Keratinocyte (primary cell): ENCODE measurements around the gene PTPRF. TPM values are rescaled to one million over a fixed set of nuclear protein-coding genes. Genes with fewer than 3 reads are reported as not detected.

Experiments used
- DNase-seq: peaks from one replicate; pipeline ENCODE4 v3.0.0-alpha.2; 2011; ENCODE audit warnings: low read depth, missing footprints, low spot score
- FAIRE-seq: peaks from 2 replicates; lab custom pipeline; 2011; peaks lifted over from hg19 to GRCh38; lab: Jason Lieb, UNC
- H2AFZ ChIP-seq: 2 replicates; pipeline ENCODE4 v1.6.0; 2012; ENCODE audit warnings: low read length, control low read depth, inconsistent platforms; ENCODE audit not compliant: control insufficient read depth
- H3K27ac ChIP-seq: 2 replicates; pipeline ENCODE4 v1.5.1; 2011; ENCODE audit warnings: low read length; ENCODE audit not compliant: control insufficient read depth, insufficient read depth
- H3K27me3 ChIP-seq: 3 replicates; pipeline ENCODE4 v1.6.0; 2011; ENCODE audit warnings: low read length; ENCODE audit not compliant: control insufficient read depth, insufficient read depth; ENCODE audit errors: extremely low read depth
- H3K36me3 ChIP-seq, 2 experiments: 2 replicates in 1 of 2; 3 replicates in 1 of 2; pipeline ENCODE4 v1.5.1; 2011; ENCODE audit warnings: low read length in 2 of 2, mild to moderate bottlenecking in 1 of 2; ENCODE audit not compliant: control insufficient read depth in 2 of 2, insufficient read depth in 2 of 2; ENCODE audit errors: extremely low read depth in 1 of 2
- H3K4me1 ChIP-seq: 3 replicates; pipeline ENCODE4 v1.5.1; 2011; ENCODE audit warnings: low read length; ENCODE audit not compliant: control insufficient read depth, insufficient read depth; ENCODE audit errors: extremely low read depth
- H3K4me2 ChIP-seq: 3 replicates; pipeline ENCODE4 v1.6.0; 2011; ENCODE audit warnings: low read depth, low read length; ENCODE audit not compliant: control insufficient read depth, insufficient read depth; ENCODE audit errors: extremely low read depth
- H3K4me3 ChIP-seq, 3 experiments: fragments of 200-600 bp in 1 of 3; sonication (generic) in 1 of 3; 2 replicates in 2 of 3; 3 replicates in 1 of 3; pipeline ENCODE4 v1.5.1; 2011 to 2016; ENCODE audit warnings: low read length in 3 of 3, mild to moderate bottlenecking in 3 of 3, control low read depth in 2 of 3, inconsistent platforms in 1 of 3, low read depth in 1 of 3, mixed read lengths in 1 of 3, mixed run types in 1 of 3, moderate library complexity in 1 of 3; ENCODE audit not compliant: control insufficient read depth in 2 of 3, insufficient read depth in 2 of 3; ENCODE audit errors: extremely low read depth in 1 of 3
- H3K79me2 ChIP-seq: 2 replicates; pipeline ENCODE4 v1.6.0; 2012; ENCODE audit warnings: low read length; ENCODE audit not compliant: control insufficient read depth, insufficient read depth
- H3K9ac ChIP-seq: 3 replicates; pipeline ENCODE4 v1.6.0; 2011; ENCODE audit warnings: low read length; ENCODE audit not compliant: control insufficient read depth, insufficient read depth; ENCODE audit errors: extremely low read depth
- H3K9me1 ChIP-seq: 3 replicates; pipeline ENCODE4 v1.6.0; 2011; ENCODE audit warnings: low read length; ENCODE audit not compliant: control insufficient read depth, insufficient read depth; ENCODE audit errors: extremely low read depth
- H3K9me3 ChIP-seq: 2 replicates; pipeline ENCODE4 v1.5.1; 2012; ENCODE audit warnings: low read depth, low read length; ENCODE audit not compliant: control insufficient read depth
- H4K20me1 ChIP-seq: 3 replicates; pipeline ENCODE4 v1.6.0; 2011; ENCODE audit warnings: low read length; ENCODE audit not compliant: control insufficient read depth, insufficient read depth; ENCODE audit errors: extremely low read depth
- EZH2 ChIP-seq: IDR thresholded peaks from one replicate; pipeline ENCODE4 v1.6.1; 2012; ENCODE audit warnings: inconsistent platforms, mild to moderate bottlenecking, low read length, moderate library complexity
- dilution Hi-C: fragments of 300-500 bp; cut with MboI; formaldehyde crosslinking; loops from one replicate; pipeline ENCODE4 v1.7.0; 2020; ENCODE audit warnings: low sequenced_read_pairs; ENCODE audit not compliant: extremely low pct_ligation_motif_present
- polyA plus RNA-seq, 5 experiments: library from polyadenylated mRNA; depleted of rRNA in 3 of 5; stranded (reverse) in 3 of 5; stranded (forward) in 1 of 5; unstranded in 1 of 5; fragments of >200 nt; gene quantifications; 1 replicate in 1 of 5; 2 replicates in 3 of 5; 3 replicates in 1 of 5; pipeline versions ENCODE4 v1.2.1 to v1.2.3, GENCODE V29; 2011 to 2012; ENCODE audit warnings: missing spikeins in 2 of 5, low read depth in 1 of 5, low replicate concordance in 1 of 5
- TF ChIP-seq, protein P1 (sequence below), 3 experiments: IDR thresholded peaks in 1 of 3; conservative IDR thresholded peaks in 1 of 3; optimal IDR thresholded peaks in 1 of 3; 2 replicates in 2 of 3; 3 replicates in 1 of 3; pipeline versions ENCODE3 to v1.5.1; 2011; ENCODE audit warnings: low read length in 3 of 3, mild to moderate bottlenecking in 3 of 3, moderate library complexity in 2 of 3, control low read depth in 1 of 3, inconsistent platforms in 1 of 3; ENCODE audit not compliant: insufficient read depth in 2 of 3; ENCODE audit errors: extremely low read depth in 1 of 3

PTPRF gene
- polyA plus RNA-seq, 1 donor (not counting 4 experiments of a cell fraction or from before 2014, with no cell fraction given): 161 TPM

DNA sequence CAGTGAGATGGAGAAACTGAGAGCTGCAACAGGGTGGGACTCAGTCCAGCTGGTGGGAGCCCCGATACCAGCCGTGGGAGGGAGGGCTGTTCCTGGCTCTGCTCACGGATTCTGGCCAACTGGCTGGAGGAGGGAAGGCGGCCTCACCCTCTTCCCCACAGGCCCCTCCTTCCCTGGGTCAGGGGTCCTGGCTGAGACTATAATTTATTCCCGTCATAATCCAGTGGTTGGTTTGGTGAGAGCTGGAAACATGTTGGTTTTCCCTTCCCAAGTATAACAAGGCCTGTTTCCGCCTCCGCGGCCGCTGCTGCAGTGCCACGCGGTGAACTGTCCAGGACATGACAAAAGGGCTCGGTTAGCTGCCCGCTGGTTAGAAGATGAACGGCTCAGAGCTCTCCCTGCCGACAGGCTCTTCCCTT, 10.0 kb downstream of the PTPRF start:
- no peak for DNase-seq
- no peak for FAIRE-seq
- H3K36me3 ChIP-seq: peaks cover 43 to 46% of the 10 kb centered on the region in 2 experiments

DNA sequence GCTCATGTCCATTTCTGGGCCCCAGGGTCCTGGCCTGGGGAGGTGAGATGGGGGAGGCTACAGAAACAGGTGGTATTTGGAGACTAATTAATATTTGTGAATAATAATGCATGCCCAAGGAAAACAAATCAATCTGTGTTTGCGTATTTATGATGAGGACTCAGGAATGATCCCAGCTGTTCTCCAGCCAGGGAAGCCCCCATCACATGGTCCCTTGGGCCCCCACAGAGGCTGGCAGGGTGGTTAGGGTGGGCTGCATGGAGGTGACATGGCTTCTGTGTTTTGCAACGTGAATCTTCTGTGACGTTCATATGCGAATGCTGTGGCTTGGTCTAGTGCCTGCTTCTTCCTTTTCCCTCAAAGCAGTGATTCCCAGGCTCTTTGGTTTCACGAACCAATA, 10.5 kb downstream of the PTPRF start:
- DNase-seq (no peak), FAIRE-seq (no peak)
- Histone ChIP-seq H3K27me3 (no peaks in the 10 kb centered on the region), H3K27ac (no peak overlapping the region), H3K4me2 (no peak overlapping the region), H3K4me3 (no peak overlapping the region), H3K9ac (no peak overlapping the region), H3K4me1 (peaks cover 40% of the 10 kb centered on the region), H2AFZ (no peak overlapping the region), H3K9me3 (no peaks in the 10 kb centered on the region), H3K36me3 (peaks cover 44 to 47% of the 10 kb centered on the region in 2 experiments), H4K20me1 (peaks cover 21% of the 10 kb centered on the region), H3K79me2 (peaks cover 92% of the 10 kb centered on the region), H3K9me1 (peaks cover 26% of the 10 kb centered on the region)
- TF ChIP-seq, protein P1, sequence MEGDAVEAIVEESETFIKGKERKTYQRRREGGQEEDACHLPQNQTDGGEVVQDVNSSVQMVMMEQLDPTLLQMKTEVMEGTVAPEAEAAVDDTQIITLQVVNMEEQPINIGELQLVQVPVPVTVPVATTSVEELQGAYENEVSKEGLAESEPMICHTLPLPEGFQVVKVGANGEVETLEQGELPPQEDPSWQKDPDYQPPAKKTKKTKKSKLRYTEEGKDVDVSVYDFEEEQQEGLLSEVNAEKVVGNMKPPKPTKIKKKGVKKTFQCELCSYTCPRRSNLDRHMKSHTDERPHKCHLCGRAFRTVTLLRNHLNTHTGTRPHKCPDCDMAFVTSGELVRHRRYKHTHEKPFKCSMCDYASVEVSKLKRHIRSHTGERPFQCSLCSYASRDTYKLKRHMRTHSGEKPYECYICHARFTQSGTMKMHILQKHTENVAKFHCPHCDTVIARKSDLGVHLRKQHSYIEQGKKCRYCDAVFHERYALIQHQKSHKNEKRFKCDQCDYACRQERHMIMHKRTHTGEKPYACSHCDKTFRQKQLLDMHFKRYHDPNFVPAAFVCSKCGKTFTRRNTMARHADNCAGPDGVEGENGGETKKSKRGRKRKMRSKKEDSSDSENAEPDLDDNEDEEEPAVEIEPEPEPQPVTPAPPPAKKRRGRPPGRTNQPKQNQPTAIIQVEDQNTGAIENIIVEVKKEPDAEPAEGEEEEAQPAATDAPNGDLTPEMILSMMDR (optimal IDR thresholded peaks at IDR 0.05 in 1 of 3, IDR thresholded peaks at IDR 0.05 in 1 of 3, conservative IDR thresholded peaks at IDR 0.05 in 1 of 3; ENCODE audit: extremely low read depth in 1 of 3, insufficient read depth in 2 of 3, low read length in 3 of 3): no peak
- no peak for TF ChIP-seq EZH2
- dilution Hi-C loops: no loop called here

More for the DNA sequence above, 10.0 kb downstream of the PTPRF start:
- peaks cover 92% of the 10 kb centered on the region for H3K79me2 ChIP-seq
- H3K27ac ChIP-seq: no peak overlapping the region
- TF ChIP-seq, protein P1 (optimal IDR thresholded peaks at IDR 0.05 in 1 of 3, IDR thresholded peaks at IDR 0.05 in 1 of 3, conservative IDR thresholded peaks at IDR 0.05 in 1 of 3; ENCODE audit: extremely low read depth in 1 of 3, insufficient read depth in 2 of 3, low read length in 3 of 3): no peak
- no peak for TF ChIP-seq EZH2
- H3K9ac ChIP-seq: no peak overlapping the region
- dilution Hi-C loops: no loop called here
- H3K4me3 ChIP-seq: no peak overlapping the region
- H3K4me2 ChIP-seq: no peak overlapping the region
- peaks cover 26% of the 10 kb centered on the region for H3K9me1 ChIP-seq
- H4K20me1 ChIP-seq: peaks cover 22% of the 10 kb centered on the region
- peaks cover 40% of the 10 kb centered on the region for H3K4me1 ChIP-seq
- no peaks in the 10 kb centered on the region for H3K9me3 ChIP-seq
- H3K27me3 ChIP-seq: no peaks in the 10 kb centered on the region
- H2AFZ ChIP-seq: no peak overlapping the region
